MV-4-11 (cell line): Measurements from ENCODE around the gene CADM2.
"Not testable (repeated sequence)": the region's sequence is repeated elsewhere in the genome, so short reads cannot be mapped to it uniquely, and the experiment has no call there.

ENCODE experiments used
- DNase-seq: peaks from one replicate; lab custom pipeline; 2025; lab: John Stamatoyannopoulos, UW

CADM2 gene

DNA sequence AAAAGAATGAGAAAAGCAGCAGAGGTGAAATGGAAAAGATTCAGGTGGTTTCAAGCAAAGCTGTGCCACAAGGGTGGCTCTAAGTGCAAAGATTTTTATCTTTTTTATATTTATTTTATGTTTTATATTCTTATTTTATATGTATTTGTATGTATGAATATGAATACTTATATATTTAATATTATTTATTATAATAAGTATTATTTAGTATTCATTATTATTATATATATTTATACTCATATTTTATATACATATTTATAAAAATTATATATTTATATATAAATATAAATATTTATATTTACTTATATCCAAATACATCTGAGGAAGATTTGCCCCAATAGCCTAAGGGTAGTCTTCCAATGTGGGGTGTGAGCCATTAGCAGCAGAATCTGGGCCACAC, 1002.0 kb downstream of the CADM2 start:
- DNase-seq, result no peak

GRCh38 chr3:85977615-85978338, 1019.0 kb downstream of the CADM2 start:
- DNase-seq, result no peak

DNA sequence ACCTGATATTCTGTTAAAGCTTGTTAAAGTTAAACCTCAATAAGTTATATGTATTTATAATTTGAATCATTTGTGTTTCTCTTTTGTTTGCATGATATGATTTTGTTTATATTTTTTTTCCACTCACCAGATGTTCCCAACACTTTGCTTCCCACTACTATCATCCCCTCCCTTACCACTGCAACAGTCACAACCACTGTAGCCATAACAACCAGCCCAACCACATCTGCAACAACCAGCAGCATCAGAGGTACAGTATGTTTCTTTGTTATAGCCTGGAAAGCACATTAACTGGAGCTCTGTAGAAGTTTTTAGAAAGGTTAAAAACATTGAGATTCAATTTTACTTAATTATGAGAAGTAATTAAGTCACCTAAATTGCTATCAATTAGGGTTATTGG, 1020.2 kb downstream of the CADM2 start:
- no peak for DNase-seq

DNA sequence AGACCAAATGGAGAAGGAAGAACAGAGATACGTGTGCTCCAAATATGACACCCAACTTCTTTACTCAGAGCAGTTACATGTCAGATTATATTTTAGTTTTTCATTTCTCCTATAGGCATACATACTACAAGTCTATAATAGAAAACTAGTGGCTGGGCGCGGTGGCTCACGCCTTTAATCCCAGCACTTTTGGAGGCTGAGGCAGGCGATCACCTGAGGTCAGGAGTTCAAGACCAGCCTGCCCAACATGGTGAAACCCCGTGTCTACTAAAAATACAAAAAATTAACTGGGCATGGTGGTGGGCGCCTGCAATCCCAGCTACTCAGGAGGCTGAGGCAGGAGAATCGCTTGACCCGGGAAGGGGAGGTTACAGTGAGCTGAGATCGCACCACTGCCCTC, 1030.8 kb downstream of the CADM2 start:
- not testable (repeated sequence) for DNase-seq

DNA sequence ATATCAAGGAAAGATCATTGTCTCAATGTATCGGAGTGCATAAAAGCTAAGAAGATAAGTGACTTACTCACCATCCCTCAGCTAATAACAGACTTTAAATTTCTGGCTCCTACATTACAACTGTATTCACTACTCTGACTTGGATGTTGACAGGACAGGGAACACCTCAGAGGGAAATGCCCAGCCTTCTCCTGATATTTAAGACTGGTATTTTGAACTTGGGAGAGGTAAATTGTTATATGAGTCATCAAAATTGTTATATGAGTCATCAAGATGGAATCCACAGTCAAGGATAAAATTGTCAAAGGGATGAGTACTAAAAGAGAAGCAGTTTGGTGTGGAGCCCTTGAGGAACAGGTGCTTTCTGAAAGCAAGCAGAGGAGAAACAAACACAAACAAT, 1070.8 kb downstream of the CADM2 start:
- no peak for DNase-seq

DNA sequence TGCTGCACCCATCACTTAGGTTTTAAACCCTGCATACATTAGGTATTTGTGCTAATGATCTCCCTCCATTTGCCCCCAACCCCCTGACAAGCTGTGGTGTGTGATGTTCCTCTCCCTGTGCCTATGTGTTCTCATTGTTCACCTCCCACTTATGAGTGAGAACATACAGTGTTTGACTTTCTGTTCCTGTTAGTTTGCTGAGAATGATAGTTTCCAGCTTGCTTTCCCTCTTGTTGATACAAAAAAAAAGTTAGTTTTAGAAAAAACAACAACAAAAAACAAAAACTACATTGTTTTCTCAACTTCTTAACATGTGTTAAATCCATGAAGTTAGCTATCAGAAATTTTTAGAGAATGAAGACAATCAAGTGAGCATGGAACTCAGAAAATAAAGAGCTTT, 1079.1 kb downstream of the CADM2 start:
- no peak for DNase-seq

DNA sequence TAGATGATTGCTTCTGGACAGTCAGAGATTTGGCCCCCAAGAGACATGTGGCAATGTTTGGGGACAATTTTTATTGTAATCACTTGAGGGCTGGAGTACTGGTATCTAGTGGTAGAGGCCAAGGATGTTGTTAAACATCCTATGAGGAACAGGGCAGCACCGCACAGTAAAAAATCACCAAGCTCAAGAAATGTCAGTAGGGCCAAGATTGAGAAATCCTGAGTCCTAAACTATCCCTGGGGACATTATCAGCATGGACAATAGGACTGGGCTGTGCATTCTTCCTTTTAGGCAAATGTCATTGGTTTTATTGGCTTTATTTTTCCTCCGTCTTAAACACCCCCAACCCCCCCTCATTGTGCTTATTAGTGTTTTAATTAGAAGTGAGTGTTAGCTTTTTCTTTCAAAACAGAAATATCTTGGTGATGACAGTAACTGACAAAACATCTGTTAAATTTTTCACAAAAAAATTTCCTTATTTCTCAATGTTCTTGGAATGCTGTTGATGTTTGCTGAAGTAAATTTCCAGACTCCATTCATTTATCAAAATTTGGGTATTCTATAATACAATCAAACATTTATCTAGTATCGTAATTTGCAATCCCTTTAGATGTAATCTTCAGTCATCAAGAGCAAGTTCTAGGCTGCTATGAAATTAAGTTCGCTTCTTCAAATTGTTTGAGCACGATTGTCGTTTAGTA, 1087.8 kb downstream of the CADM2 start:
- no peak for DNase-seq

DNA sequence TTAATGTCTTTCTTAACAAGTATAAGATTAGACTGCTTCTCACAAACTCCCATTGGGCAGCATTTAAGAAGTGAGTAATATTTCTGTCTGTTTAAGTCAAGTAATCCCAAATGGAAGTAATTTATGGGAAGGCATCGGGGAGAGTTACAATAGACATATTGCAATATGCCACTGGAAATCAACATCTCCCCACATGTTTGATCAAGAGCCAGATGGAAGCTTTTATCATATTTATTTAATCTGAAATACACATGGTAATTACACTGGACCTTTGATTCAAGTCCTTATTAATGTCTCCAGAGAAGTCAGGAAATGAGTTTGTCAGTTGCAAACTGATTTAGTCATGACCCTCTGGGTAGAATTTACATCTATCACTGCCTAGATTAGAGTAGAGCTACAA, 1088.4 kb downstream of the CADM2 start:
- no peak for DNase-seq

DNA sequence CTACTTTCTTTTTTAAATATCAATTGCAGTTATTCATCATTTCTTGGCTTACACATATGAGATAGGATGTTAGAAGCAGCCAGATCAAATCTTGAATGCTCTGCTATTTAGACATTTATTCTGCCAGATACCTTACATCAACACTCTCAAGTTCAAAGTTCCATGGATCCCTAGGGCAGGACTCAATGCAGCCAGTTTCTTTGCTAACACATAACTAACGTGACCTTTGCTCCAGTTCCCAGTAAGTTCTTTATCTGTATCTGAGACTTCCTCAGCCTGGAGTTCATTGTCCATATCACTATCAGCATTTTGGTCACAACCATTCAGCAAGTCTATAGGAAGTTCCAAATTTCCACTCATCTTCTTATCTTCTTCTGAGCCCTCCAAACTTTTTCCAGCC, 1092.3 kb downstream of the CADM2 start:
- no peak for DNase-seq

- no peak for DNase-seq
Observed at GRCh38 chr3:86056032-86056431, 1097.2 kb downstream of the CADM2 start.

- DNase-seq, result no peak
Observed at GRCh38 chr3:86056962-86057361, 1098.2 kb downstream of the CADM2 start.

DNA sequence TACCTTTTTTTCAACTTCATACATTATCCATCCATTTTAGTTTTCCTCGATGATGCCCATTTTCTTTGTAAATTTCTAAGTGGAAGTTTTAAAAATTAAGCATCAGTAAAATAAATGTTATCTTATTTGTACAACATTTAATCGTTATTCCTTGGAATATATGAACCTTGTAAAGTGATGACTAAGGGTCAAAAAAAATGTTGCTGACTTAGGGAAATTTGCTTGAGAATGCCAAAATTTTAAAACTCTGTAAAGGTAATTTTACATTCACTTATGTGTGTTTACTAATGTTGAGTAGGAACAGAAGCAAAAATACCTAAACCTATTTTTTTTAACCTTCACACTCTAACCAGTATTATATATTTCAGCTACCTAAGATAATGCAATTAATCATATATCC, 1115.0 kb downstream of the CADM2 start:
- DNase-seq, result no peak

- no peak for DNase-seq
Observed at GRCh38 chr3:86087160-86087871, 1128.5 kb downstream of the CADM2 start.

GRCh38 chr3:86104154-86104553, 1145.4 kb downstream of the CADM2 start:
- DNase-seq, result no peak

DNA sequence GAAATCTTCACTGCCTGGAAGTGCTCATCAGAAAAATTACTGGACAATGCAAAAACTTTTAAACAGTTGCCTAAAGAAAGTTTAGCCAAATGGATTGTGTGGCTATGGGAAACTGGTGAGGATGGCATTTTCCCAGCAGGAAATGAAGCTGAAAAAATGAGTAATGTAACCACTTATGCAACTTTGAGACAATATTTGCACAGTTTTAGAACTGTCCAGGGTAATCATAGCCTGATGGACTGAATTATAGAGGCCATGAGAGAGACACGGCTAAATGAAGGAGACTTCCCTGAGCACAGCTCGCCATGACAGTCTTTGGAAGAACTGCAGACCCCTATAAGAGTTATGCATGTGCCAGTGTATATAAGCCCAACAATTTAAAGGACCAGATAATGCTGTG, 1150.6 kb downstream of the CADM2 start:
- no peak for DNase-seq
